HG02759 (cell line): ENCODE measurements around the gene ZDHHC1.

Experiments used
- ATAC-seq: cut with Tn5 transposase; IDR thresholded peaks from one replicate; pipeline ENCODE4 v1.9.1; 2021; ENCODE audit warnings: mild to moderate bottlenecking, moderate library complexity; ENCODE audit not compliant: unreplicated experiment

Gene ZDHHC1

DNA sequence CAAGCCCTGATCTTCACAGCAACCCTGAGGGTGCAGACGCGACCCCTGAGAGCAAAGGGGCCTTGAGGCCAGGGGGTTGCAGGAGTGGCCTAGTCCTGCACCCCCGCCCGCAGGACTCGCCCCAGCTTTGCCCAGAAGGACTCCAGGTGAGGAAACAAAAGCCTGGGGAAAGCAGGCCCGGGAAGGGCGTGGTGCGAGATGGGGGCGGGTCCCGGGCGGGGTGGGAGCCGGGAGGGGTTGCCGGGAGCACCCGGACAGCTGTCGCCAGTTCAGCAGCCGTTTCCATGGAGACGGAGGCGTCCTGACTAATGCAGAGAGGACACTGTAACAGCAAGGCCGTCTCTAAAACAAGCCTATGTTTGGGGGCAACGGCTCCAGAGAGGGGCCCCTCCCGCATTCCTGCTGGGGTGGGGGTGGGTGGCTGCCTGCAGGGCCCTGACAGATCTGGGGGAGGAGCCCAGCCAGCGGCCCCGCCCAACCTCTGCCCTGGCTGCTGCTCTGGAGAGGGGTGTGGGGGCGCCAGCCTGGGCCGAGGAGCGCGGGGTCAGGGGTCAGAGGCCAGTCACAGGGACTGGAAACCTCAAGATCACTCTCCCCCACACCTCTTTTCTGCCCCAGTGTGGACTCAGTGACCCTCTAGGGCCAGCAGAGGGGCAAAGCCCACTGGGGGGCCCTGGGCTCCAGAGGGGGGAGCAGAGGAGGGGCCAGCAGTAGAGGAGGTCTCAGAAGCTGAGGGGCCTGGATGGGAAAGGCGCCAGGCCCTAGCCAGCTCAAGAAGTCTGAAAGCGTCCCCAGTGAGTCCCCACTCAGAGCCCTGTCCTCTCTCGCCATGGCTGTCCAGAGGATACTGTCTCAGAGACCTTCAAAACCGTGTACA, 19.9 kb downstream of the ZDHHC1 start:
- no peak for ATAC-seq

DNA sequence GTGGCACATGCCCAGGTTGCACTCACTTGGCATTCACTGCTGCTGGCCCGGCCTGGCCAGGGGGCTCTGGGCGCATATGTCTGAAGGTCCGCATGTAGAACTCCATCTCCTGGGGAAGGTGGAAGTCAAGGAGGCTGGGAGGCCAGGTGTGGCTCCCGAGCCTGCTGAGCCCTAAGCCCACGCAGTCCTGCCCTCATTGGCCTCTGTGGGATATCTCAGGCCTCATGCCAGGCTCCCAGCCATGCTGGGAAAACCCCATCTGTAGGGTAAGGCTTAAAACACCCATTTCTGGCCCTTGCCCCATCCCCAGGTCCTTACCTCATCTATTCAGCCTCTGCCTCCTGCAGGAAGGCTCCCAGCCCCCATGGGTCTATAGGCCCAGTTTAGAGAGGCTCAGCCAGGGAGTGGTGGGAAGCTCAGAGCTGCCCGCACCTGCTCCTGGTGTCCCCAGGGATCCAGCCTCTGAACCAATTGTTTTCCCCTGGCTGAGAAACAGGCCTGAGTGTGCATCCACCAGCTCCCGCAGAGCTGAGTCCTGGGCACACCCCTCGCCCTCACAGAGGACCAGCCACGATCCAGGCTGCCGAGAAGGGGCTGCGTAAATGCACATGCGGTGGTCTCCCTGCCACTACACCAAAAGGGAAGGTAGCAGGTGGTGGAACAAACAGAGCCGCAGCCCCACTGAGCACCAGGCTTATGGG, 20.7 kb downstream of the ZDHHC1 start:
- ATAC-seq: no peak

DNA sequence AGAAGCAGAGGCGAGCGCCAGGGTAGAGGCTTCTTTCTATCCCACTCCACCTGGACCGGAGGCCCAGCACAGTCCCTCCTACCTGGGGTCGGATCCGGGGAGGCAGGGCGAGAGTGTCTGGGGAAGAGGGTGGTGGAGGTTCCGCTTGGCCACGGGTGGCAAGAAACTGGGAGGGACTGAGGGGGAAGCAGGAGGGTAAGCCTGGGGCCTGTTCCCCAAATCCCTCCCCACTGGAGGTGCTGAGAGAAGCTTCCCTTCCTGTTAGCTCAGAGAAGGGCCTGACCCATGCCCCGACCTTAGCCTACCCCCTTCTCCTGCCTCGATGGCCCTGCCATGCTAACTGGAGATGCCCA, 21.2 kb downstream of the ZDHHC1 start:
- ATAC-seq: no peak

DNA sequence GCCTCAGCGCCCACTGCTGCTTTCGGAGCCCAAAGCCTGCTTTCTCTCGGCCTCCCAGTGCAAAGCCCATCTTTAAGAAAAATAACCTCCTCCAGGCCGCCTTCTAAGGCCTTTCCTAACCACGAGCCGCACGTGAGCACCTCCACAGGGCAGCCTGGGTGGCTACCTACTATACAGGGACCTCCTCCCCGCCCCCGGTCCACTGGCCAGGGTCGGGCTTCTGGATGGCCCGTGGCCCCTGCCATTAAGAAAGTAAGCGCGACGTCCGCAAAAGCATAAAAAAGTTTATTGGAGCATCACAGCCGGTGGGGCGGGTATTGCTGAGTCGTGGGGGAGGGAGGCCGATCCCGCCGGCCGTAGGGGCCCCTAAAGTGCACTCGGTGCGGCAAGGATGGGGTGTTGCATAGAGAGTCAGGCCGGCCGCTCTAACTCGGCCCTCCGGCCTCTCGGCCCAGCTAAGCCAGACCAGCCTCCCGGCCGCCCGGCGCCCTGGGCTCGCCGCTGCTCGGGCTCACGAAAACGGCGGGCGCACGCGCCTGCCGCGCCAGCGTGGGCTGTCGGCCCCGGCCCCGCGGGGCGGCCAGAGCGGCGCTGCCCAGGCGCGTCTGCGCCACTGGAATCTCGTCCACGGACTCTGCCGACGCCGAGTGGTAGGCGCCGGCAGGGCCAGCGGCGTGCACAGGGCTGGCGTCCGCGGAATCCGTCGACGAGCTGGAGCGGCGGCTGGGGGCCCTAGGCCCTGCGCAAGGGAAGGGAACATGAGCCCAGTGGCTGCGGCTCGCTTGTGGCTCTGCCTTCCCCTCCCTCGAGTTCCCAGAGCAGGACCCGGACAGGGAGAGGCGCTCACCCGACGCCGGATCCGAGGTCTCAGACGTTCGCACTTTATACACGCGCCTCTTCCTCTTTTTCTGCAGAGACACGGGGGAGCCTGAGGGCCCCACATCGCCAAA, 21.8 kb downstream of the ZDHHC1 start:
- ATAC-seq: no peak

DNA sequence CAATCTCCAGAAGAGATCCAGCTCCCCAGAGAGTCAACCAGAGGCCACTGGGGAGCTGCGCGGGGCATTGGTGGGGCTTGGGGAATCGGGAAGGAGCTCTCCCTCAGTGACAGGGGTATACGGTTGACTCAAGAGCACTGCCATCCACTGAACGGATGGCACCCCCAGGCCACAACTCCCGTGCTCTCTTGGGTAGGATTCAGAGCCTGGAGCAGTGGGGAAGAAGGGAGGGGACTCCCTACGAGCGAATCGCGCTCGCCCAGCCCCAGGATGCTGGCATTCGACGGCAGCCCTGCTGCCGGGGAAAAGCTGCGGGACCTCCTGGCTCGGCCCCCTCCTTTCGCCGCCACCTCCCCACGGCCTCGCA, 22.5 kb downstream of the ZDHHC1 start:
- no peak for ATAC-seq

DNA sequence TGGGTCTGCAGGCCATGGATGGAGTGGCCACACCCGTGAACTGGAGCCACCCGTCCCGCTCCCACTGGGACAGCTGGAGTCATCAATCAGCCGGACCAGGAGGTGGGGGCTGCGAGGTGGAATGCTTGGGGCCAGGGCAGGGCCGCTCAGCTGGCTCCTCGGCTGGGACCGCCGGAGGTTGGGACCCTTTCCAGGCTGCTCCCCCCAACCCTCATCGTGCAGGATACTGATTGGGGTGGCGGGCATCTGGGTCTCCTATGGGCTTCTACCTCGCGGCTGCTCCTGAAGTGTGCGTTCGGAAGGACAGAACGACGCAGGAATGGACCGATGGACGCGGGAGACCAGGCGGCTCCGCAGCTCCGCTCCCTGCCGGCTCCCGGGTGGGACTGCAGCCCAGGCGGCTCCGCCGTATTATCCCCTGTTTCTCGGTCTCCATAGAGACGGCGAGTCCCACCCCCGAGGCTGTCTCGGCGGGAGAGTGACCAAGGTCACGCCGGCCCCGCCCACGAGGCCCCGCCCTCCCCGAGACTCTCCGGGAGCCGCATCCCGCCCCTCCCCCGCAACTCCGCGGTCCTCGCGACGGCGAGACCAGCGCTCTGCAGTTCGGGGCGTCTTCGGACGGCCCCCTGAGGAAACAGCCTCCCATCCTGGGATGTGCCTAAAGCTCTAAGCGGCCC, 23.0 kb downstream of the ZDHHC1 start, which contains the start of gene TPPP3:
TPPP3 (minus strand) TSS at position 388 of the 677 bp plus-strand sequence. CDS start 2,387 bp downstream, outside the sequence.
- ATAC-seq: no peak

DNA sequence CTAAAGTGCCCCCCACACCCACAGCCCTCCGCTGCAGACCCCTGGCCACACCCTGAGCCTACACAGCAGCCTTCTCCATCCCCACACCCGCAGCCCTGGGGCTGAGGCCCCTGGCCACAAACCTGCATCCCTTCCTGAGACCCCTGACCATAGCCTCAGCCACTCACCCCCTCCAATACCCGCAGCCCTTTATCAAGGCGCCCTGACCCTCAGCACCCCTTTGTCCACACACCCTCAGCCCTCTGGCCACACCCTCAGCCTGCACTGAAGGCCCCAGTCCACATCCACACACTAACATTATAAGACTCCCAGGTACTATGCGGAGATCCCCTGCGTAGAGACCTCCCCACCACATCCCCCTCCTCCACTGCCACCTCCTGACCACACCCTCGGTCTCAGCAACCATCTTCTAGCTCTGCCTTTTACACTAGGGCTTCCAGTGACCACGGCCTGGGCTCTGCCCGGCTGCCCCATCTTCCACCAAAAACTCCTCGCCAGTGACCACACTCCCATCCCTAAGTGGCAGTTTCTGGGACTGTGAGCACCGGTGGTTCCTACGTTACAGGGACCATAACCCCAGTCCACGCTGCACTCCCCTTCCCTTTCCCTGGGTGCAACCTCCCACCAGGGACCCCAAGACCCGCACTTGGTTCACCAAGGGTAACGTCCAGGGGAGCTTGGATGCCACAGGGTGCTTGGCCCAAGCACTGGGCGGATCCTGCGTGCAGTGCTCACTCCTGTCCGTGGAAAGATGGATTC, 23.8 kb downstream of the ZDHHC1 start:
- no peak for ATAC-seq

DNA sequence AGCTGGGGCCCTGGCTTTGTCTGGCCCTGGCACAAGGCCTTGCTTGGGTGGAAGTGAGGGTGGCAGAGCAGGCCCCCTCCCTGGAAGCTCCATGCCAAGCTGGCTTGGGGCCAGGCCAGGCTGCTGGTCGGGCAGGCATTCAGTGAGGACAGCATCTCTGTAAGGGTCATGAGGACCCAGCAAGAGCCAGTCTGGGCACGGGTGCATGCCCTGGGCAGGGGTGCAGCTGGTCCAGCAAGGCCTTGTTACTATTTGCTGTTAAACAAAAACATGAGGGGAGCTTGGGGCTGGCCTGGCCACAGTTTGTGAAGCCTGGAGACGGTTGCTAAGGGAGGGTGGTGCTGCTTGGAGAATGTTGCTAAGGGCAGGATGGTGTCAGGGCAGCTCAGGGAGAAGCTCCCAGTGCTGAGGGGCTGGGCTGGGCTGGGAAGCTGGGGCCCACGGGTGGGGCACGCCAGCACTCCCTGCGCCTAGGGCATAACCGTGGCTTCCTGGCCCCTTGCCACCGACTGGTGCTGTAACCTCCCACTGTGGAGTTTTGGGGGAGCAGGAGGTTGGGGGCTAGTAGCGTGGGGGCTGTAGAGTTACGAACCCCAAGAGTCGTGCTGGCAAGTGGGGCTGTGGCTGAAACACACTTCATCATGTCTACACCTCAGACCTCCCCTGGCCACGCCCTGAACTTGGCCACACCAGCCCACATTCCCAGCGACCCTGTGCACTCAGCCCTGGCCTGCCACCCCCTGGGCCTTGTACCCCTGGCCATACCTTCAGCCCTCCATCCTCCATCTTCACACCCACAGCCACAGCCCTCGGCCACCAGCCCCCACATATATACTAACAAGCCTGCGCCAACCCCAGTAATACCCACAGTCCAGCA, 24.6 kb downstream of the ZDHHC1 start:
- no peak for ATAC-seq

DNA sequence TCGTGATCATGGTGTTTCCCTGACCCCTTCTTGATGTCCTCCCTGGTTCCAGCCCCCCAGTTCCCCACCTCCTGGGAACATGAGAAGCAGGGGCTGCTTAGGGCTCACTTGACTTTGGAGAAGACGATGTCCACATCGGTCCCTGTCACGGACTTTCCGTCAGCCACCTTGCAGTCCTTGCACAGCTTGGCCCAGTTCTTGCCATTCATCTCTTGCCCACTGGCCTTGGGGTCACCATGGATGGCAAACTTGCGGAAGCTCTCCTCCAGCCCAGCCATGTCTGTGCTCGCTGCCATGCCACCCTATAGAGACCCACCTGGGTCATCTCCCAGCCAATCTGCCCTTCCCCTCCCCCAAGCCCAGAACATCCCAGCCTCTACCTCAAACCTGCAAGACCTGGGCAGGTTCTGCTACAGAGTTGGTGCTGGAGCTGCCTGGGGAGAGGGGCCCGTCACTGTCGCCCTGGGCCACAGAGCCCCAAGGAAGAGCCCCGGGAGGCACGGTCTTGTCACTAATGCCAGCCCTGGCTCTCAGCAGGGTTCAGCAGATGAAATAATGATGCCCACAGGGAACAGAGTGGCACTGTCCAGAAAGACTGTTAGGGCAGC, 25.4 kb downstream of the ZDHHC1 start:
- ATAC-seq: no peak

DNA sequence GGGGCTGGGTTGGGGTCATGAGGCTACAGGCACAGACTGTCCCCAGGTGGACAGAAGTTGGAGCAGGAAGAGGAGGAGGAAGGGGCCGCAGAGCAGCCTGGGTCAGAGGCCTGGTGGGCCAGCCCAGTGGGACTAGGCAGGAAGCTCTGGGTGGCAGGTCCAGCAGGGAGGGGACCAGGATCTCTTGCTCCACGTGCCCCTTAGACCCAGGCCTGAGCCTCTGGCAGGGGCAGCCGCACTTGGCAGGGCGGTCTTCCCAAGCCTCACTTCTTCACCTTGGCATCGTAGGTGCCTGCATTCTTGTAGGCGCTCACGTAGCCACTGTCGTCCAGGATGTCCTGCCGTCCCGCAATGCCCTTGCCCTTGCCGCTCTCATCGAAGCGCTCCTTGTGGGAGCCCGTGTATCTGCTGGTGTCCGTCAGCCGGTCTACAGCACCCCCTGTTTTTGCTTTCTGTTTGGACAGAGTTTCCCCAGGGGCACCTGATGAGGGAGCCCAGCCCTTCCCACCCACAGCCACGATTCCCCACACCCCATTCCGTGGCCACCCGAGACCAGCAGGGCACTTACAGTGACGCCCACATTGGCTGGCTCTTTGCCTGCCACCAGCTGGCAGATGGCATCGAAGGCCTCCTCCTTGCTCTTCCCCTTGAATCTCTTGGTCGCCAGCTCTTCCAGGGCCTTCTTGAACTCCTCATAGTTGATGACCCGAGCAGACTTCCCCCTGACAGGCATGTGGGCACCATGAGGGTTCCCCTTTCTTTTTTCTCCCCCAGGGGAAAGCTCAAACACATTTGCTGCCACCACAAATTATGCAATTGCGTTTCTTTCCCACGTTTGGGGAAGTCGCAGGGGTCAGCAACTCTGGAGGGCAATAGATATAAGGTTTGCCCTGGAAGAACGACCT, 26.1 kb downstream of the ZDHHC1 start:
- ATAC-seq: no peak

DNA sequence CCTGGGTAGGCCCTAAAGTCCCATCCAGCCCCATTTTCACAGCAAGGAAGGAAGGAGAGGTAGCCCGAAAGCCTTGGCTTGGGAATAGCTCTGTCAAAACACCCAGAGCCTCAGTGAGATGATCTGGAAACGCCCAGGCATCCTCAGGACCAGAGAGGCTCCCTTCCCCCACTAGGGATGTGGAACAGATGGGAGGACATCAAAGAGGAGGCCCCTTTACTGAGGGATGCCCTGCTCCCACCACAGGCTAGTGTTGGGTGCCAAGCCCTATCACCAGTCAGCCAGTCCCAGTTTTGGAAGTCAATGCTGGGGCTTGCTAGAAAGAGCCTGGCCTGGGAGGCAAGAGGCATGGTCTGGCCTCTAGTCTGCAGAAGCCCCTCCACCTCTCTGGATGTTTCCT, 27.7 kb downstream of the ZDHHC1 start:
- ATAC-seq: no peak

DNA sequence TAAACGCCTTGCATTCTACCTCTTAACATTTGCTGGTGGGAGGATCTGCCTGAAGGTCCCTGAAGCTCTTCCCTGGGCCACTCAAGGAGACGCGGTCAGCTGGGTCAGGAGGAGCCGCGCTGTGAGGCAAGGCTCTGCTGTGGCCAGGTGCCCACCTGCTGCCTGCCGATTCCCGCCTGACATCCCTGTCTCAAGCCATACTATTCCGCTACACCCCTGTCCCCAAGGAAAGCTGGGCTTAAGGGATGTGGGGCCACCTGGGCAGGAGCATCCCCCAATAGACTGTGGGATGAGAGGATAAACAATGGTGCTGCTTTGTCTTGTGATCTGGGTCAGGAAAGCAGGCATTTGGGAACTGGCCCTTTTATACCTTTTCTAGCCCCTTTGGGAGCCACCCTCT, 28.1 kb downstream of the ZDHHC1 start:
- ATAC-seq: no peak

DNA sequence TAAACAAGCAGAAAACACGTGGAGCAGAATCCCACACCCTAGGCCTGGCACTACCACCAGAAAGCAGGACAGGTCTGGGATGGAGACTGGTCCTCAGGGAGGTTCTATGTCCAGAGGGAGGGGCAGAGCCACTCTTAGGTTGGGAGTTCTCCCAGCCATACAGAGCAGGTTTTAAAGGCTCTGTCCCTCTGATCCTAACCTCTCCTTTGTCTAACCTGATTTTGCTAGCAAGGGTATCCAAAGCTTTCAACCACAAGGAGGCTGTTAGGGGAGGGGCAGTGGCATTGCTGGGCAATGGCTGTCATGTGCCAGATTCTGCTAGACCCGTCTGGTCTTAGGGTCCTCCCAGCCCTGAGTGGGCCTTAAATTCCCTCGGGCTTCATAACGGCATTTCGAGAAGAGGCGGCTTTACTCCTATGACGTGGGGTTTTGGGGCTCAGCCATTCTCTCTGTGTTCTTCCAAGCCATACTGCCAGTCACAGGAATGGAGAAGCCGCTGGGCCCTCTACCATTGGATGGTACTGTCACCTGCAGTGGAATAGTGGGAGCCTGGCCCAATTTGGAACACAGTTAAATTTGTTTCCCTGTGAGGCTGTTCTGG, 28.7 kb downstream of the ZDHHC1 start:
- ATAC-seq: no peak

DNA sequence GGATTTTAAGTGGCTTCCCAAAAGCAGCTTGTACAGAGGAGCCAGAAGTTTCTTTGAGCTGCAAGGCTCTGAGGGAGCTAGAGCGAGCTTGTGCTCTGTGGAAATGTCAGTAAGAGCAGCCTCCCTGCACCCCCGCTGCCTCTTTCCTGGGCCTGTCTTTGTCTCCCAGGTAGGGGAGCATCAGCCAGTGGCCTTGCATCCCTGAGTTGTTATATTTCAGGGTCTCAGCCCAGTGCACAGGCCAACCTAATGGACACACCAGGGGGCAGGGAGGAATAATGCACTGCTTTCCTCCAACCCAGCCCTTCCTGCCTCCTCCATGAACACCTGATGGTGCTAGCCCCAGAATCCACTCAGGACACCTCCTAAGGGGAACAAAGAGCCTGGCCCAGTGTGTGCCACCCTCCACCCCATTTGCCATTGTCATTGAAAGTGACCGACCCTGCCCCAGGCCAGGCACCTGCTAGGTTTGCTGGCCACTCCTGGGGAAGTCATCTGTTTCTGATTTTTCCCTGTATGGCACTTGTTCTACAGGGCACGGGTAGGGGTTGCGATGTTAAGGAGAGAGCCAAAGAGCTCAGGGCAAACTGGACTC, 29.3 kb downstream of the ZDHHC1 start:
- no peak for ATAC-seq

DNA sequence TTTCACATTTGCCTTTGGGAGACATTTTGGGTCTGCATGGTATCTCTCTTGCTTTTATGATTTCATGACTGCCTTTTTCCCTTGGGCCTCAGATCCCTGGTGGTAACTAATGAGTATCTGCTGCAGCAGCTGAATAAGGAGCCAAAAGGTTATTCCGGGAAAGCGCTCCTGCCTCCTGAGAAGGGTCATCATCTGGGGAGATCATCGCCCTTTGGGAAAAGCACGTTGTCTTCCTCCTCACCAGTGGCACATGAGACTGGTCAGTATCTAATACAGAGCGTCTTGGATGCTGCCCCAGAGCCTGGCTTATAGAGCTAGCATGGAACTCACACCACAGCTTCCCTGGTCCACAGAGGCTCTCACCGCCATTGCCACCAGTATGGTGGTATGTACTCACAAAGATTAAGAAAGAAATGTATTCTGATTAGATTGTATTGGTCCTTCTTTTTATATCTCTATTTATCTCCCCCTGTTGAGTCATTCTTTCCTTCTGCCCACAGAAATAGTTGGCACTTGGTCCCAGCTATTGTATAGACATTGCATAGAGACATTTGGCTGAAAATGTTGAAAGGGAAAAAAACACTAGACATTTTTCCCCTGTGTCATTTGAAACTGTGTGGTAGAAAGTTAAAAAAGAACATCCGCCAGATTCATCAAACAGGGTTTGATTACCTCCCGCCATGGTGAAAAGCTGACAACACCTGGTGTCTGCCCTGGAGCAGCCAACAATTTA, 31.3 kb downstream of the ZDHHC1 start:
- ATAC-seq: no peak

DNA sequence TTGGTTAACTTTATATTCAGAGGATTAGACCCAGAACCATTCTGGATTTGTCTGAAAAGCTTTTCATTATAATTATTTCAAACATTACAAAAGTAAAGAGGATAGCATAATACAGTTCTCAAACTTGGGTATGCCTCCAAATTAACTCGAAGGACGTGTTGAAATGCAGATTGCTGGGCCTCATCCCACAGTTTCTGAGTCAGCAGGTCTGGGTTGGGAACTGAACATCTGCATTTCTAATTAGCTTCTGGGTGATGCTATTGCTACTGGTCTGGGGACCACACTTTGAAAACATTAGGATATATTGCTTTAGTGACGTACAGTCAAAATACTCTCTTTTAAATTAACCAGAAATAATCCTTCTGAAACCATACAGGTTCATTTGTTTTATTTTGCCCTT, 33.0 kb downstream of the ZDHHC1 start:
- ATAC-seq: no peak
